Heart right ventricle (tissue), 16 donors: ENCODE measurements around the gene WDR41. TPM values are rescaled to one million over a fixed set of nuclear protein-coding genes. Genes with fewer than 3 reads are reported as not detected.
"Not testable (repeated sequence)": the region's sequence is repeated elsewhere in the genome, so short reads cannot be mapped to it uniquely, and the experiment has no call there.

ENCODE experiments used
- ATAC-seq, 8 donors: fragments of 200-7000 bp; cut with Tn5 transposase; one replicate each; pipeline ENCODE4 v1.9.1; 2020; ENCODE audit warnings: mild to moderate bottlenecking in 8 of 8, moderate library complexity in 8 of 8, moderate number of reproducible peaks in 1 of 8
- DNase-seq, 2 donors: peaks; one replicate each; pipeline ENCODE4 v3.0.0-alpha.2; 2020
- H3K27ac ChIP-seq, 10 donors: fragments of 200-600 bp; sonication (generic) in 2 of 10; one replicate each; pipeline versions ENCODE4 v1.5.0 to v1.8.0; 2020 to 2022; ENCODE audit warnings: mild to moderate bottlenecking in 3 of 10
- H3K27me3 ChIP-seq, 7 donors: fragments of 200-600 bp; one replicate each; pipeline ENCODE4 v1.8.0; 2021 to 2022; ENCODE audit warnings: mild to moderate bottlenecking in 2 of 7
- H3K36me3 ChIP-seq, 9 donors: fragments of 200-600 bp; sonication (generic) in 1 of 9; one replicate each; pipeline versions ENCODE4 v1.5.0 to v1.8.0; 2020 to 2022; ENCODE audit warnings: mild to moderate bottlenecking in 2 of 9
- H3K4me1 ChIP-seq, 9 donors: fragments of 200-600 bp; sonication (generic) in 1 of 9; one replicate each; pipeline versions ENCODE4 v1.5.0 to v1.8.0; 2020 to 2022; ENCODE audit warnings: mild to moderate bottlenecking in 4 of 9
- H3K4me3 ChIP-seq, 10 donors: fragments of 200-600 bp; sonication (generic) in 2 of 10; one replicate each; pipeline versions ENCODE4 v1.5.0 to v1.8.0; 2020 to 2022; ENCODE audit warnings: mild to moderate bottlenecking in 7 of 10, moderate library complexity in 2 of 10
- H3K9me3 ChIP-seq, 11 donors: fragments of 200-600 bp in 10 of 11; sonication (generic) in 2 of 11; one replicate each; pipeline versions ENCODE4 v1.5.0 to v1.8.0; 2013 to 2022; ENCODE audit warnings: mild to moderate bottlenecking in 2 of 11, control low read depth in 1 of 11, moderate library complexity in 1 of 11
- WGBS, 2 donors: extraction: QIAGEN DNeasy Blood & Tissue Kit; methylation state at CpG; one replicate each; pipeline ENCODE4 v1.1.7; 2013; ENCODE audit warnings: inconsistent platforms in 1 of 2; 5-methylcytosine and 5-hydroxymethylcytosine counted together
- intact Hi-C, 10 donors: fragments of 100-400 bp; cut with DNase I; formaldehyde crosslinking; loops; one replicate each; pipeline versions ENCODE4 v1.11.1 to v1.14.2; 2022
- polyA plus RNA-seq, 2 donors: library from polyadenylated mRNA; stranded (reverse); fragments of 200-250 nt; gene quantifications; one replicate each; pipeline ENCODE4 v1.2.3, GENCODE V29; 2013
- total RNA-seq, 10 donors: library from RNA; stranded (reverse); fragmentation: NEBNext Ultra II Directional in 3 of 10; extraction: Animal tissue kit (Norgen Biotek cat#: 25700) in 3 of 10; gene quantifications; one replicate each; pipeline versions ENCODE4 v1.2.1 to v1.2.4, GENCODE V29; 2021 to 2023
- TF ChIP-seq, protein P1 (sequence below), 9 donors: fragments of 200-600 bp; sonication (generic) in 2 of 9; IDR thresholded peaks; one replicate each; pipeline versions ENCODE4 v1.5.0 to v1.8.0; 2021 to 2022; ENCODE audit warnings: antibody characterized with exemption in 9 of 9, mild to moderate bottlenecking in 5 of 9, moderate library complexity in 1 of 9
- donor health status: Arrhythmogenic right ventricular cardiomyopathy.
- donor health status: ischemic (EF 13 %, LVEDD 7.1; RV severe dilation, severe dysfunction).
- donor health status: healthy with polysubstance abuse.
- donor health status: DM: no; HTN: yes; CAD: no.
- donor health status: DM: no; HTN: no; CAD: no.
- donor health status: ischemic (EF 25% LVEDD 6.9; RV normal size, moderate dysfunction).
- donor health status: ischemic (EF 25% LVEDD 5.7; RV mildly dilated, moderate dysfunction).
- donor health status: healthy.
- donor health status: DM: yes; HTN: yes; CAD: no.
- donor health status: Ischemic cardiomyopathy.
- donor health status: ischemic (EF 35%, LVEDD 5.7; RV mildly dilated, moderate dysfunction).
- donor health status: nonischemic (EF 11% LVEDD 7.7; RV severe dilation, severe dysfunction).
- donor health status: DM: yes; HTN: yes; CAD: no.
- donor health status: PGD.
- donor health status: ischemic (EF 29% LVEDD 5.4; RV normal size, mild dysfunction).
- donor health status: nonischemic (EF 23%, LVEDD 6.1; RV moderate dilation, normal function).

The WDR41 gene
- total and polyA plus RNA-seq, 12 donors = 7.9 to 44.9 (median 31.8) TPM

DNA sequence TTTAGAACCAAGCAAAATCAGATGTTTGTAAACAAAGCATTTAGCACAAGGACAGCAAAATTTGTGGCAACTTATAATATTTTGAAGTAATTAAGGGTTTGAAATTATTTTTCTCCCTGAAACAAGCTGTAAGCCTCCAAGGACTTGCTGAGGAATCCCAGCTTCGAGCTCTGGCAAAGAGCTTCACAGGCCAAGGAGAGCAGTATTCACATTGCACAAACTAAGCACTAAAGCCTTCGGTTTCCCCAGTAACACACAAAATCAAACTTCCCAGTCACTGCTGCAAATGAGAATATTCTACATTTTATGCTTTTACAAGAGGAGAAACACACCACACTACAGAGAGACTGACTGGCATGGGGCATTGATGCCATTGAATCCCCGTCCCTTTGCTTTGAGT lies 101.9 kb downstream of the WDR41 start:
- TF ChIP-seq, protein P1, sequence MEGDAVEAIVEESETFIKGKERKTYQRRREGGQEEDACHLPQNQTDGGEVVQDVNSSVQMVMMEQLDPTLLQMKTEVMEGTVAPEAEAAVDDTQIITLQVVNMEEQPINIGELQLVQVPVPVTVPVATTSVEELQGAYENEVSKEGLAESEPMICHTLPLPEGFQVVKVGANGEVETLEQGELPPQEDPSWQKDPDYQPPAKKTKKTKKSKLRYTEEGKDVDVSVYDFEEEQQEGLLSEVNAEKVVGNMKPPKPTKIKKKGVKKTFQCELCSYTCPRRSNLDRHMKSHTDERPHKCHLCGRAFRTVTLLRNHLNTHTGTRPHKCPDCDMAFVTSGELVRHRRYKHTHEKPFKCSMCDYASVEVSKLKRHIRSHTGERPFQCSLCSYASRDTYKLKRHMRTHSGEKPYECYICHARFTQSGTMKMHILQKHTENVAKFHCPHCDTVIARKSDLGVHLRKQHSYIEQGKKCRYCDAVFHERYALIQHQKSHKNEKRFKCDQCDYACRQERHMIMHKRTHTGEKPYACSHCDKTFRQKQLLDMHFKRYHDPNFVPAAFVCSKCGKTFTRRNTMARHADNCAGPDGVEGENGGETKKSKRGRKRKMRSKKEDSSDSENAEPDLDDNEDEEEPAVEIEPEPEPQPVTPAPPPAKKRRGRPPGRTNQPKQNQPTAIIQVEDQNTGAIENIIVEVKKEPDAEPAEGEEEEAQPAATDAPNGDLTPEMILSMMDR (IDR thresholded peaks at IDR 0.05) = no peak
- H3K9me3 ChIP-seq = no peaks in the 10 kb centered on the region
- H3K4me3 ChIP-seq = no peak overlapping the region
- no peaks in the 10 kb centered on the region for H3K36me3 ChIP-seq
- no peaks in the 10 kb centered on the region for H3K4me1 ChIP-seq
- ATAC-seq (no peak), DNase-seq (no peak)
- no peak overlapping the region for H3K27ac ChIP-seq
- intact Hi-C loops = loop anchor here in 1 of 10 donors (5.0 kb wide), 1 partner anchor 552 kb away; no protein-coding TSS in a partner anchor
- peaks cover 0 to 3% (median 0%) of the 10 kb centered on the region in 7 donors for H3K27me3 ChIP-seq
- 88 to 89% methylated on average over 3 of the region's 3 CpGs for WGBS, 2 donors

DNA sequence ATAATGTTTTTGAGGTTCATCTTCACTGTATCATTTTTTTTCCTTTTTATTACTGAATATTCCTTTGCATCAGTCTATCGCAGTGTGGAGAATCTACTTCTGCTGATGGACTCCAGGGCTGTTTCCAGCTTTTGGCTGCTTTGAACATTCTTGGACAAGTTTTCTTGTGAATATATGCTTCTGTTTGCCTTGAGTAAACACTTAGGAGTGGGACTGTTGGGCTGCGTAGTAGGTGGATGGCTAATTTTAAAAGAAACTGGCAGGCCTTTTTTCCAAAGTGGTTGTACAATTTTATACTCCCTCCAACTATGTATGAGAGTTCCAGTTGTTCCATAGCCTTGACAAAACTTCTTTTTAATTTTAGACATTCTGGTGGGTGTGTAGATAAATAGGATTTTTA lies 102.4 kb downstream of the WDR41 start:
- WGBS, 2 donors = 88 to 92% methylated on average over 2 of the region's 2 CpGs
- ATAC-seq (no peak), DNase-seq (no peak)
- intact Hi-C loops = loop anchor here in 1 of 10 donors (5.0 kb wide), 1 partner anchor 553 kb away; no protein-coding TSS in a partner anchor
- H3K4me3 ChIP-seq = no peak overlapping the region
- no peaks in the 10 kb centered on the region for H3K9me3 ChIP-seq
- H3K36me3 ChIP-seq = no peaks in the 10 kb centered on the region
- TF ChIP-seq, protein P1 (IDR thresholded peaks at IDR 0.05) = no peak
- H3K27ac ChIP-seq = no peak overlapping the region
- no peaks in the 10 kb centered on the region for H3K4me1 ChIP-seq
- peaks cover 0 to 3% (median 0%) of the 10 kb centered on the region in 7 donors for H3K27me3 ChIP-seq

DNA sequence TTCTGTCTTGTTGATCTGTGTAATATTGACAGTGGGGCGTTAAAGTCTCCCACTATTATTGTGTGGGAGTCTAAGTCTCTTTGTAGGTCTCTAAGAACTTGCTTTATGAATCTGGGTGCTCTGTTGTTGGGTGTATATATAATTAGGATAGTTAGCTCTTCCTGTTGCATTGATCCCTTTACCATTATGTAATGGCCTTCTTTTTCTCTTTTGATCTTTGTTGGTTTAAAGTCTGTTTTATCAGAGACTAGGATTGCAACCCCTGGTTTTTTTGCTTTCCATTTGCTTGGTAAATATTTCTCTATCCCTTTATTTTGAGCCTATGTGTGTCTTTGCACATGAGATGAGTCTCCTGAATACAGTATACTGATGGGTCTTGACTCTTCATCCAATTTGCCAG lies 105.8 kb downstream of the WDR41 start:
- DNase-seq, H3K27me3 ChIP-seq, H3K36me3 ChIP-seq, ATAC-seq, H3K4me1 ChIP-seq, H3K27ac ChIP-seq, intact Hi-C loops, H3K4me3 ChIP-seq, H3K9me3 ChIP-seq: not testable (repeated sequence)
- 90 to 95% methylated on average over 1 of the region's 1 CpG for WGBS, 2 donors

DNA sequence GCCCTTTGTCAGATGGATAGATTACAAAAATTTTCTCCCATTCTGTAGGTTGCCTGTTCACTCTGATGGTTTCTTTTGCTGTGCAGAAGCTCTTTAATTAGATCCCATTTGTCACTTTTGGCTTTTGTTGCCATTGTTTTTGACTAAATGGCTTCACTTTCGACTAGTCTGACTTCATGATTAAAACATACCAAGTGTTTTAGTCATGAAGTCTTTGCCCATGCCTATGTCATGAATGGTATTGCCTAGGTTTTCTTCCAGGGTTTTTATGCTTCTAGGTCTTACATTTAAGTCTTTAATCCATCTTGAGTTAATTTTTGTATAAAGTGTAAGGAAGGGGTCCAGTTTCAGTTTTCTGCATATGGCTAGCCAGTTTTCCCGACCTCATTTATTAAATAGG lies 108.8 kb downstream of the WDR41 start:
- H3K36me3 ChIP-seq, DNase-seq, H3K4me3 ChIP-seq, H3K27ac ChIP-seq, H3K9me3 ChIP-seq, H3K4me1 ChIP-seq, ATAC-seq, H3K27me3 ChIP-seq, intact Hi-C loops: not testable (repeated sequence)
- 90 to 92% methylated on average over 2 of the region's 2 CpGs for WGBS, 2 donors

Other genes starting within 250 kb of the WDR41 start
- not detected for gene OTP, start 146.4 kb upstream of the WDR41 start, total RNA-seq
- not detected for gene OTP, start 146.4 kb upstream of the WDR41 start, polyA plus RNA-seq